Ishikawa (cell line): ENCODE data around the gene EFNB3.

Experiments used
- CREB1 ChIP-seq: IDR thresholded peaks from 2 replicates; pipeline ENCODE4 v1.6.1; 2012; ENCODE audit warnings: low read depth
- EP300 ChIP-seq: IDR thresholded peaks from 2 replicates; pipeline ENCODE4 v1.6.1; 2012; ENCODE audit warnings: borderline replicate concordance
- RAD21 ChIP-seq: IDR thresholded peaks from 2 replicates; pipeline ENCODE4 v1.6.1; 2012; ENCODE audit warnings: low read depth
- TEAD4 ChIP-seq: IDR thresholded peaks from 2 replicates; pipeline ENCODE4 v1.6.1; 2012
- YY1 ChIP-seq: IDR thresholded peaks from 2 replicates; pipeline ENCODE4 v1.6.1; 2012; ENCODE audit warnings: low read depth
- TF ChIP-seq, protein P1 (sequence below): IDR thresholded peaks from 2 replicates; pipeline ENCODE4 v1.6.1; 2012
- TF ChIP-seq, protein P2 (sequence below): IDR thresholded peaks from 2 replicates; pipeline ENCODE4 v1.6.1; 2012; ENCODE audit warnings: low read depth, mild to moderate bottlenecking

DNA sequence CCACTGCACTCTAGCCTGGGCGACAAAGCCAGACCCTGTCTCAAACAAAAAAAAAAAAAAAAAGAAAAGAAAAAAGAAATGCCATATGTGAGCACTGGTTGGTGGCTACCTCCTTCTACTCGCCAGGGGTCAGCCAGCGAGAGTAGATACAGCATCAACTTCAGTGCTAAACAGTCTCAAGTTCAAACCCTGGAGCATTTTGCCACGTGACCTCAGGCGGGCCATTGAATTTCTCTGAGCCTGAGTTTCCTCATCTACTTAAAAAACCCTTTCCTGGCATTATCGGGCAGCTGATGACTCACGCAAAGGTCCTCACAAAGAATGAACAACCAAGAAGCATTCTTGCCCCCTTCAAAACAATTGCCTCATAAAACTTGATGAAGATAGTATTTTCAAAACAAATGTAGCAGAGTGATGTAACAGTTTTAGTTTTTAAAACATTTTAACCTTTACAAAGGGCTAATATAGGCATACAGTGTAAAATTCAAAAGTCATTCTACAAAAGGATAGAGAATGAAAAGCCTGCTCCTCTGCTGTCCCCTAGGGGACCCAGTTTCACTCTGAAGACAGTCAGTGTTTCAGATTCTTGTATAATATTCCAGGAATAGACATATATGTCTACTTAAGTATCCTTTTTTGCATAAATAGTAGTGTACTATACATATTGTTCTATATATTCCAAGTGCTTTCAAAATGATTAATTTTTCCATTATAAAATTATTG, 40.9 kb downstream of the EFNB3 start:
- TF ChIP-seq TEAD4, result no peak
- TF ChIP-seq CREB1, result no peak
- no peak for TF ChIP-seq EP300
- TF ChIP-seq RAD21, result no peak
- TF ChIP-seq, protein P1, sequence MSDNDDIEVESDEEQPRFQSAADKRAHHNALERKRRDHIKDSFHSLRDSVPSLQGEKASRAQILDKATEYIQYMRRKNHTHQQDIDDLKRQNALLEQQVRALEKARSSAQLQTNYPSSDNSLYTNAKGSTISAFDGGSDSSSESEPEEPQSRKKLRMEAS, result no peak
- no peak for TF ChIP-seq YY1
- TF ChIP-seq, protein P2, sequence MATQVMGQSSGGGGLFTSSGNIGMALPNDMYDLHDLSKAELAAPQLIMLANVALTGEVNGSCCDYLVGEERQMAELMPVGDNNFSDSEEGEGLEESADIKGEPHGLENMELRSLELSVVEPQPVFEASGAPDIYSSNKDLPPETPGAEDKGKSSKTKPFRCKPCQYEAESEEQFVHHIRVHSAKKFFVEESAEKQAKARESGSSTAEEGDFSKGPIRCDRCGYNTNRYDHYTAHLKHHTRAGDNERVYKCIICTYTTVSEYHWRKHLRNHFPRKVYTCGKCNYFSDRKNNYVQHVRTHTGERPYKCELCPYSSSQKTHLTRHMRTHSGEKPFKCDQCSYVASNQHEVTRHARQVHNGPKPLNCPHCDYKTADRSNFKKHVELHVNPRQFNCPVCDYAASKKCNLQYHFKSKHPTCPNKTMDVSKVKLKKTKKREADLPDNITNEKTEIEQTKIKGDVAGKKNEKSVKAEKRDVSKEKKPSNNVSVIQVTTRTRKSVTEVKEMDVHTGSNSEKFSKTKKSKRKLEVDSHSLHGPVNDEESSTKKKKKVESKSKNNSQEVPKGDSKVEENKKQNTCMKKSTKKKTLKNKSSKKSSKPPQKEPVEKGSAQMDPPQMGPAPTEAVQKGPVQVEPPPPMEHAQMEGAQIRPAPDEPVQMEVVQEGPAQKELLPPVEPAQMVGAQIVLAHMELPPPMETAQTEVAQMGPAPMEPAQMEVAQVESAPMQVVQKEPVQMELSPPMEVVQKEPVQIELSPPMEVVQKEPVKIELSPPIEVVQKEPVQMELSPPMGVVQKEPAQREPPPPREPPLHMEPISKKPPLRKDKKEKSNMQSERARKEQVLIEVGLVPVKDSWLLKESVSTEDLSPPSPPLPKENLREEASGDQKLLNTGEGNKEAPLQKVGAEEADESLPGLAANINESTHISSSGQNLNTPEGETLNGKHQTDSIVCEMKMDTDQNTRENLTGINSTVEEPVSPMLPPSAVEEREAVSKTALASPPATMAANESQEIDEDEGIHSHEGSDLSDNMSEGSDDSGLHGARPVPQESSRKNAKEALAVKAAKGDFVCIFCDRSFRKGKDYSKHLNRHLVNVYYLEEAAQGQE, result no peak
